Posterior cingulate gyrus (tissue), 11 donors: Measurements from ENCODE around the gene TREML2.

ENCODE experiments used
- DNase-seq, 10 donors: peaks; one replicate each; pipeline versions ENCODE4 v3.0.0 to v3.0.0-alpha.2; 2020 to 2021; ENCODE audit warnings: mixed read lengths in 3 of 10
- intact Hi-C: fragments of 100-400 bp; cut with DNase I; formaldehyde crosslinking; loops from one replicate; pipeline ENCODE4 v1.15.1; 2023

TREML2 gene

DNA sequence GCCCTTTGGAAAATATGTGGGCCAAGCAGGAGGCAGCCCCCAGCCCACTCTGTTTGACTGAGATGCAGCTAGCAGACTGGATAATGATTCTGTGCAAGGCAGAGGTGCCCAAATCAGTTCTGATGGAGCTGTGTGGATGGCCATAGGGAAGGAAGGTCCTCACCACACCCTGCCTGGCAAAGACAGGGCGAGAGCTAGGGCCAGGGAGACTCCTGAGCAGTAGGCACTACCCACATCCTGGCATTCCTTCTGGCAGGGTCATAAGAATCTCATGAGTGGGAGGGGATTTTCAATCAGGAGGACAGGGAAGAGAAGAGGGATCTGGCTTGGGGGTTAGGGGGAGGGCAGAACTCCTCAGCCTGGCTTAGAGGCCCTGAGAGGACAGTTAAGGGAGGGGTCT, 19.4 kb downstream of the TREML2 start:
- DNase-seq: no peak
- intact Hi-C loops: no loop called here

GRCh38 chr6:41179163-41179562, 21.8 kb downstream of the TREML2 start:
- DNase-seq: no peak
- intact Hi-C loops: no loop called here

DNA sequence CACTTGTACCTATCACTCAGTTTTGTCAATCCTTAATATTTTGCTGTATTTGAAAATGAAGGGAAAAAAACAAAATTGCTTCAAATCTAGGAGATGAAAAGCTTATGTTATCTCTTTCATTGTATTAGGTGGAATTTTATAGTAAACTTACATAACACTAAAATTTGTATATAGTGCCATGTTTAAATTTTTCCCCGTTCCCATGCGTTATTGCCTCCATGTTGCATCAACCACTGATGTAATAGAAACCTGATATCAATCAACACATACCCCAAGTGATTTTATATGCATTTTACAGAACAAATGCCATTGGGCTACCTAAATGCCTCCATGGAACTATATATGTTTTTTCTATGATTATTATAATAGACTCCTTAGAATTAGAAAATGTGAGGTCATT, 23.3 kb downstream of the TREML2 start:
- DNase-seq: no peak
- intact Hi-C loops: no loop called here

- intact Hi-C loops: no loop called here
- no peak for DNase-seq
Observed at GRCh38 chr6:41177287-41177686, 23.7 kb downstream of the TREML2 start.

- intact Hi-C loops: no loop called here
Observed at GRCh38 chr6:41176189-41176588, 24.8 kb downstream of the TREML2 start.

DNA sequence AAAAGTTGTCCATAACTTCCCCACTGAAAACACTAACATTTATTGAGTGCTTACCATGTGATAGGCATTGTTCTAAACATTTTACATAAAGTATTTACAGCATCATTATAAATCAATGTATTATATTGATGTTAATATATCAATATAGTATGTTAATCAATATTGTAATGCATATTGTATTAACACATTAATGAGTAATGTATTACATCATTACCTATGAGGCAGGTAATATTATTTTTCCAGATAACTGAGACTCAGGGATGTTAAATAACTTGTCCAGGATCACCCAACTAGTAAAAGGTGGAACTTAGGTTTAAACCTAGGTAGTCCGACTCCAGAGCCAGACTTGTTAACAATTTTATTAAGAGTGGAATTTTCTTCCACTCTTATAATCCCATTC, 25.9 kb downstream of the TREML2 start:
- intact Hi-C loops: no loop called here

More at GRCh38 chr6:41176189-41176588, 24.8 kb downstream of the TREML2 start:
- no peak for DNase-seq

DNA sequence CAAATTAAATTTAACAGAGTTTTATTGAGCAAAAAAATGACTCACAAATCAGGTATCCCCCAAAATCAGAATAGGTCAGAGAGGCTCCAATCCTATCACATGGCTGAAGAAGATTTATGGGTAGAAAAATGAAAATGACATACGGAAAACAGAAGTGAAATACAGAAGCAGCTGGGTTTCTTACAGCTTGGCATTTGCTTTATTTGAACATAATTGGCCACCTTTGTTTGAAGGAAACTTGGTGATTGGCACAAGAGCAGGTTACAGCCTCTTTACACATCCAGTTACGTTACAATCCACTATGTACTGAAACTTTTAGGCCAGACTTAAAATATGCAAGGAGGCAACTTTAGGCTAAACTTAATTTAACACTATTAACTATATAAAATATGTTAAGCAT, 26.3 kb downstream of the TREML2 start:
- intact Hi-C loops: no loop called here
- no peak for DNase-seq

More for the DNA sequence above, 25.9 kb downstream of the TREML2 start:
- DNase-seq: no peak

- no peak for DNase-seq
- intact Hi-C loops: no loop called here
Observed at GRCh38 chr6:41171908-41172307, 29.0 kb downstream of the TREML2 start.

DNA sequence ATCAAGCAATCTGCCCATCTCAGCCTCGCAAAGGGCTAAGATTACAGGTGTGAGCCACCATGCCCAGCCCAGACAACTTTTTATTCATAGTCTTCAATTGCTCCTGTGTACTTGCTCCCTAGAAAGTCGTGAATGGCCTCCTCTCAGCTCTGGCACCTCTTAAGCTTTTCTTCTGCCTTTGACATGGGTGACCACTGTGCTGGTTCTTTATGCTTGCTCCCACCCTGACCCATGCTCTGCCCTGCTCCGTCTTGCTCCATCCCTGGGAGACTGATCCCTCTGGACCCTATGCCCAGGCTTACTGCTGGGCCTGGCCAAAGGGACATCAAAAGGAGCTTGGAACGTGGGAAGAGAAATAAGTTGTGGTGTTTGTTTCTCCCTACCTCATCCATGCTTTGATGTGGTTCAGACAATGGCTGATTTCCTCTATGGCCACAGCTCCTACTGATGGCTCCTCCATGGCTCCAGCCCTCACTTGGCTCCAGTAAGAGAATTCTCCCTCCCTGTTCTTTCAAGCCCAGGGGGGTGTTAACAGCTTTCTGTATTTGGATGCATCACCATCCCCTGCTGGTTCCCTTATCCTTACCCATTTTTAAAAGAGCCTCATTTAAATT, 30.3 kb downstream of the TREML2 start:
- intact Hi-C loops: no loop called here
- DNase-seq: no peak

- intact Hi-C loops: no loop called here
- peak in 1 of 10 donors; percentile 51 for DNase-seq
Observed at GRCh38 chr6:41167173-41167963, 33.6 kb downstream of the TREML2 start.

- intact Hi-C loops: no loop called here
- DNase-seq: no peak
Observed at GRCh38 chr6:41164551-41165120, 36.3 kb downstream of the TREML2 start.

- no peak for DNase-seq
- intact Hi-C loops: no loop called here
Observed at GRCh38 chr6:41163419-41163717, 37.6 kb downstream of the TREML2 start.

- peak in 1 of 10 donors; percentile 70 for DNase-seq
- intact Hi-C loops: no loop called here
Observed at GRCh38 chr6:41162687-41163418, 38.1 kb downstream of the TREML2 start, which contains the start of gene TREM2. TSS of gene TREM2 (minus strand) at chr6:41163116. CDS start at chr6:41163082, 34 bp downstream.

DNA sequence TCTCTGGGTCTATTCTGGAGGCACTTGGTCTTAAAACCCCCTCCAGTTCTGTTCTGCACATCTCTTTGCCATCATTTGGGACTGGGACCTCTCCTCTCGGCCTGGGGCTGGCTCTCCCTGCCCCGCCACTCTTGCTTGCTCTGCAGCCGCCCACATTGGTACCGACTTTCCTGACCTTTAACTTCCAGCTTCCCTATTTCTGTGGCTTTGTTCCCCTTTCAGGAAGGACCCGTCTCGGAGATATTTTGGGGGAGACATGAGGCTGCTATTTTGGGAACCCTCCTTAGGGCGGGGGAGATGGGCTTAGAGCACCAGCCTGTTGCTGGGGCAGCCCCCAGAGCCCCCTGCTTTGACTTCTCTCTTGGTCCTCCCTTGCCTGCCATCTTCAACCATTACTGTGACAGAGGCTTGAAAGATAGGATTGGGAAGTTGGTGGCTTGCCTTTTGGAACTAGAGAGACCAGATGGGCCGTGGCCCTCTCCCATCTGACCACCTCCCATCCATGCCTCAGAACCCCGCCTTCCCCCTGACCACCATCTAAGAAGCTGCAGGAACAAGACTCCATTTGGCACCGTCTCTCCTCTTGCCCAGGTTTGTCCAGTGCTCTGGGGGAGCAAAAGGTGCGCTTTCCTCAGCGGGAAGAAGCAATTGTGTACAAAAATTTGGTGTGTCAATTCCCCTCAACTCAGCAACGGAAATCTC, 38.9 kb downstream of the TREML2 start:
- peak in 1 of 10 donors; percentile 75 for DNase-seq
- intact Hi-C loops: no loop called here

GRCh38 chr6:41161380-41161779, 39.6 kb downstream of the TREML2 start:
- intact Hi-C loops: no loop called here
- DNase-seq: no peak

DNA sequence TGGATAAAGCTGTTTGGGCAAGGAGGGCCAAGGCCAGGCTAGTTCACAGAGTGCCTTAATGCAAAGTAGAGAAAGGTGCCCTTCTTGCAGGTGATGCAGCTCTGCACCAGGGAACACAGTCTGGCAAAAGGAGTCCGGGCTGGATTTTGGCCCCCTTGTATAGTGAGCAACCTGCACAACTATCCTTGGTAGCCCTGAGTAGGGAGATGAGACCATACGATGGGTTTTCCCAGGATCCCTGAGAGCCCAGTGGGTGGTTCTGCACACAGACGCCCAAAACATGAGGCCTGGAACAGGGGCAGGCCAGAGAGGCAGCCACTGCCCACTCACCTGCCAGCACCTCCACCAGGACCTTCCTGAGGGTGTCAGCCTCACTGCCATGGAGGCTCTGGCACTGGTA, 40.0 kb downstream of the TREML2 start:
- no peak for DNase-seq
- intact Hi-C loops: no loop called here

- intact Hi-C loops: no loop called here
- peak in 1 of 10 donors; percentile 56 for DNase-seq
Observed at GRCh38 chr6:41159415-41160082, 41.4 kb downstream of the TREML2 start.

- intact Hi-C loops: no loop called here
- peak in 1 of 10 donors; percentile 69 for DNase-seq
Observed at GRCh38 chr6:41157323-41157722, 43.6 kb downstream of the TREML2 start.

GRCh38 chr6:41156771-41157170, 44.2 kb downstream of the TREML2 start:
- intact Hi-C loops: no loop called here

GRCh38 chr6:41156001-41156400, 44.9 kb downstream of the TREML2 start:
- intact Hi-C loops: no loop called here
- no peak for DNase-seq

More at GRCh38 chr6:41156771-41157170, 44.2 kb downstream of the TREML2 start:
- DNase-seq: no peak
